Measurements from ENCODE around the gene KHNYN.

The KHNYN gene

DNA sequence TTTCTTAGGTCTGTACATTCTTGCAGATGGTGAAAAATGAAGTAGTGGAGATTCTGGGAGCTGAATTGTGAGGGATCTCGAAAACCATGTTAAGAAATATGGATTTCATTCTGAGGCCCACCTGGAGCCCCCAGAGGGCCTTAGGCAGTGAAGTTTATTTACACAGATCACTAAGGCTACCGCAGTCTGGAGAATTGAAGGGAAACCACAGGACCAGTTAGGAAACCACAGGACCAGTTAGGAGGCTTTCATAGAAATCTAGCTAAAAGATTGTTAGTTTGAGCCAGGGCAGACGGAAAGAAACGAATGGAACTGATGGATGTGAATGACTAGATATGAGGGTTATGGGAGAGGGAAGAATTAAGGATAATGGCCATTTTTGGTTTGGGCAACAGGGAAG, 7.5 kb upstream of the KHNYN start:
- FAIRE-seq: no peak

GRCh38 chr14:24422694-24423601, 6.8 kb upstream of the KHNYN start:
- DNase-seq (ENCODE audit: low spot score) (no peak), FAIRE-seq (no peak)

More for the DNA sequence above, 7.5 kb upstream of the KHNYN start:
- no peak for DNase-seq (ENCODE audit: low spot score)

DNA sequence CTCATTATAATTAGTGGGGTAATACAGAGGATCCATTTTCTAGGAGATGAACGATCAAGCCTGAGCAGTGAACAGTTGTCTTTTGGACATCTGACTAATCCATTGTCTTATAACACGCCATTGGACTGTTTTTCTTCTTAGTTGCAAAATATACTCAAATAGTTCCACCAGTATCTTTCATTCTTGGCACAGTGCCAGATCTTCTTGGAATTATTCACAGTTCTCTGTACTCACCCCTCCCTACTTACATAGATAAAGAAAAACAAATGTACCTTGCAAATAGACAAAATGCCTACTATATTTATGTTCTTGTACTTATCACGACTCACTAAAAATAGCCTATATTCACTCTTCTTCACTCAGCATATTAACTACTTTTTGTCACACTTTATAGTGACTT, 4.0 kb upstream of the KHNYN start:
- DNase-seq (ENCODE audit: low spot score) (no peak), FAIRE-seq (no peak)

DNA sequence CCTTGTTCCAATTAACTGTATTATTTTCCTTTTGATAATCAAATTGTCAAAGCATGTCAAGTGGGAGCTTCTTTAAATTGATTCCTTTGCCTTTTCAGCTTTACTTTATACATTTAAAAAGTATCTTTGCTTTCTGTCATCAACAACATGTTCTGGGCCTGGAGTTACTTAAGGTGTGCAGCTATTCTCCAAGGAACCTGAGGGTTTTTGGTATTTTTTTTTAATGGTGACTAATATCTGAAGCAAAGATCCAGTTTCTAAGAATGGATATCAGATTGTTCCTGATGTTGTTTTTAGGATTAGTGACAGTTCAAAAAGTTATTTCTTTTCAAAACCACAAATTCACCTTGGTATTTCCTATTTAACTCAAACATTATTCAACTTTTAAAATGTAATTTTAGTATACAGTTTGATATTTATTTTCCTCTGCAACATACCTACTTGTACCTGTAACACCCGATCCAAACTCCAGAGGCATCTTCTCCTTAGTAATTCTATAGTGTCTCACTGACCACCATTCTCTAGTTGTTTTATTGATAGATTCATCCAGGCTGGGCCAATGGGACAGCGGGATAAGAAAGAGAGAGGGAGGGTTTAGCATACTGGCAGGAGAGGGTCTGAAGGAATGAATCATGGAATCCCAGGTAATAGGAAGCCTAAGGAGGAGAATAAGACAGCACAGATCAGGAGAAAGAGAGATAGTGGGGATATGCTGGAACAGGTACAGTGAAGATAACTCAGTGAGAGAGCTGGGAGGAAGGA, 3.4 kb upstream of the KHNYN start:
- FAIRE-seq (no peak), DNase-seq (ENCODE audit: low spot score) (no peak)

GRCh38 chr14:24426912-24427536, 2.7 kb upstream of the KHNYN start:
- DNase-seq (ENCODE audit: low spot score): no peak
- no peak for FAIRE-seq

- no peak for FAIRE-seq
- DNase-seq (ENCODE audit: low spot score): no peak
These were observed 1.9 kb upstream of the KHNYN start for GRCh38 chr14:24427537-24428508.

GRCh38 chr14:24428628-24429394, 943 bp upstream of the KHNYN start:
- no peak for DNase-seq (ENCODE audit: low spot score)
- FAIRE-seq: no peak

GRCh38 chr14:24430143-24430681, 458 bp downstream of the KHNYN start:
- no peak for FAIRE-seq
- peak; percentile 92 for DNase-seq (ENCODE audit: low spot score)

DNA sequence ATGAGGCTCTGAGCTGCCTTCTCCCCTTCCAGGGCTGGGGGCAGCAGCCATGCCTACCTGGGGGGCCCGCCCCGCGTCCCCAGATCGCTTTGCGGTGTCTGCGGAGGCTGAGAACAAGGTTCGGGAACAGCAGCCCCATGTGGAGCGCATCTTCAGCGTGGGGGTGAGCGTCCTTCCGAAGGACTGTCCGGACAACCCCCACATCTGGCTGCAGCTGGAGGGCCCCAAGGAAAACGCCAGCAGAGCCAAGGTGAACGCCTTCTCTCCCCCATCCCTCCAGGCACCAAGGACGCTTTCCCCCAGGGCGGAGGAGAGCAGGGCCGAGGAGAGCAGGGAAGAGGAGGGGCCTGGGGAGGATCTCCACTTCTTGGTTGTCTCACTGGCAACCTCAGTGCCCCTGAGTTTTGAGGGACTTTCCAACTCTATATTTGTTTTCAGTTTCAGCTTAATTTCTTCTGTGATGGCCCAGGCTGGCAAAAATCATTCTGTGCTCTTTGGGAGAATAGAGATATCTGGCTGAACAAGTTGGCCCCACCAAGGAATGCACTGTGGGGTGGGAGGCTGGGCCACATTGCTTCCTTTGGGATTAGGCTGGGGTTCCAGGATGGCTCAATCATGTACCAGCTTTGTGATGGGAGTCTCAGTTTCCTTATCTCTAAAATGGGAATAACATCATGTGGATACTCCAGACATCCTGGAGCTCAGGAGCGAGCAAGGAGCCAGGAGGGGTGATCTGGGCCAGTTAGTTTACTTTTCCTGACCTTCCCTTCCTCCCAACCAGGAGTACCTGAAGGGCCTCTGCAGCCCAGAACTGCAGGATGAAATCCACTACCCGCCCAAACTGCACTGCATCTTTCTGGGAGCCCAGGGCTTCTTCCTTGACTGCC, 1.2 kb downstream of the KHNYN start:
- FAIRE-seq (no peak), DNase-seq (ENCODE audit: low spot score) (peak; percentile 36)

- FAIRE-seq: no peak
- DNase-seq (ENCODE audit: low spot score): peak; percentile 86
These were observed 2.0 kb downstream of the KHNYN start for GRCh38 chr14:24431569-24432258.

DNA sequence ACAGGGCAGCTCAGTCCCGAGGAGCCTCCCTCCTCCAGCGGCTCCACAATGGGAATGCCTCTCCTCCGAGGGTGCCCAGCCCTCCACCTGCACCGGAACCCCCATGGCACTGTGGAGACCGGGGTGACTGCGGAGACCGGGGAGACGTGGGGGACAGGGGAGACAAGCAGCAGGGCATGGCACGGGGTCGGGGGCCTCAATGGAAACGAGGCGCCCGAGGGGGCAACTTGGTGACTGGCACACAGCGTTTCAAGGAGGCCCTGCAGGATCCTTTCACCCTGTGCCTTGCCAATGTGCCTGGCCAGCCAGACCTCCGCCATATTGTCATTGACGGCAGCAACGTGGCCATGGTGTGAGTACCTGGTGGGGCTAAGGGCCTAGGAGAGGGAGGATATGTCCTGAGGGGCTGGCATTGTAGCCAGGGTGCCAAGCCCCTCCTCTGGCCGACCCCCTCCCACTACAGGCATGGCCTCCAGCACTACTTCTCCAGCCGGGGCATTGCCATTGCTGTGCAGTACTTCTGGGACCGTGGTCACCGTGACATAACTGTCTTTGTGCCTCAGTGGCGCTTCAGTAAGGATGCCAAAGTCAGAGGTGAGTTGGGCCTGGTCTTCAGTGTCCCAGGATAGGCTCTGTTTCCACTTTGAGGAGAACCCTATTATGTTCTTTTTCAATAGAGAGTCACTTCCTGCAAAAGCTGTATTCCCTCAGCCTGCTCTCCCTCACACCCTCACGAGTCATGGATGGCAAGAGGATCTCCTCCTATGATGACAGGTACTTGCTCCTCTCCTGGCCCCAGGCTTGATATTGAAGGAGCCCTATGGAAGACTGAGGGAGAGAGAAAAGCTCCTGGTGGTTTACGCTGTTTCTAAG, 2.7 kb downstream of the KHNYN start:
- DNase-seq (ENCODE audit: low spot score): no peak
- FAIRE-seq: no peak

DNA sequence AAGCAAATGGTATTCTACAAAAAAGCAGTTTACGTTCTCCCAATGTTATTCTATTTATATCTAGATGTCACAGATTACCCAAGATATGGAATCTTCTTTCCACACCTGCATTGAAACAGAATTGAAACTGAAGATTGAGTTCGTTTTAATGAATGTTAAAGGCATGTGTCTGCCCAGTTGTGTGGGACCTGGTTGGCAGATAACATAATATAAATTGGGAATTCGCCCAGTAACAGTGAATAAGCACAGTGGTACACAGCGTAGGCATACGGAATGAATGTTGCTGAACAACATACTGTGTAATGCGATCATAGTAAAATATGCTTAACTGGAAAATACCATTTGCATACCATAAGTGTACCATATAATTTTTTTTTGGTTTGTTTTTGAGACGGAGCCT, 4.3 kb downstream of the KHNYN start:
- FAIRE-seq (no peak), DNase-seq (ENCODE audit: low spot score) (no peak)

DNA sequence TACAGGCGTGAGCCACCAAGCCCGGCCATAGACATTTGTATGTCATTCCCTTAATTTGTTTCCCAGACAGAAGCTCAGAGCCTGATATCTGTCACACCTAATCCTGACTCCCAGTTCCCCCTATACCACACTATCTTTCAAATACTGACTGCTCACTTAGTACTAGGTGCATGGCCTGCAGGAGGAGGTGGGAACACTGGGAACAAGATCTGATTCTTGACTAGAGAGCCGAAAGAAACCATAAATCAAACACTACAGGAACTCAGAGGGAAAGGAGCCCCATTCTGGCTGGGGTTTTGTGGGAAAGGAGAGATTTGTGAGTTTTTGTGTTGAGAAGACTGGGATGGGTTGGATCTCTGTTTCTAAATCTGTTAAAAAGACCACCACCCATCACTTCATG, 4.9 kb downstream of the KHNYN start:
- FAIRE-seq (no peak), DNase-seq (ENCODE audit: low spot score) (no peak)

DNA sequence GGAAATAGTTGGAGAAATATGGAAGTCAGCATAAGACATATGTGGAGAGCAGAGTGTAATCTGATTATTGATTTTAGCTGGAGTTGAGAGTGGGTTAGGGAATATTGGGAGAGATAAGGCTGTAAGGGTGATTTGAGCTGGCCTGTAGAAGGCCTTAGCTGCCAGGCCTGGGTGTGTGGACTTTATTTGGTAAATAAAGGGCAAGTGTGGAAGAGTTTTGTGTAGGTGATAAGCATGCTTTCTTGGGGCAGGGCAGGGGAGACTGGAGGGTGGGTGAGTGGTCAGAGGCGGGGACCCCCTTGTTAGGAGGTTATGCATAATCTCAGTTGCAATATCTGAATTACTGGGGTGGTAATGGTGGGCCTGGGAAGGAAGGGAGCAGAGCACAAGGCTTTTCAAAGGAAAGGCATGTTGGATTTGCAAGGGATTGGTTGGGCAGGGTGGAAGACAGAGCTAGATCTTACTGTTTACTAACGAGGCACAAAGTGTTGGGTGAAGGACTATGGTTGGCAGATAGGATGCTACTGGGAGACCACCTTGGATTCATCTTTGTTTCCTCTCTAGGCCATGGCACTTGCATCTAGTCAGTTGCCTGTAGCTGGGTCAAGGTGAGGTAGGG, 5.5 kb downstream of the KHNYN start:
- FAIRE-seq (no peak), DNase-seq (ENCODE audit: low spot score) (no peak)

GRCh38 chr14:24435998-24436354, 6.2 kb downstream of the KHNYN start:
- FAIRE-seq: no peak
- no peak for DNase-seq (ENCODE audit: low spot score)

DNA sequence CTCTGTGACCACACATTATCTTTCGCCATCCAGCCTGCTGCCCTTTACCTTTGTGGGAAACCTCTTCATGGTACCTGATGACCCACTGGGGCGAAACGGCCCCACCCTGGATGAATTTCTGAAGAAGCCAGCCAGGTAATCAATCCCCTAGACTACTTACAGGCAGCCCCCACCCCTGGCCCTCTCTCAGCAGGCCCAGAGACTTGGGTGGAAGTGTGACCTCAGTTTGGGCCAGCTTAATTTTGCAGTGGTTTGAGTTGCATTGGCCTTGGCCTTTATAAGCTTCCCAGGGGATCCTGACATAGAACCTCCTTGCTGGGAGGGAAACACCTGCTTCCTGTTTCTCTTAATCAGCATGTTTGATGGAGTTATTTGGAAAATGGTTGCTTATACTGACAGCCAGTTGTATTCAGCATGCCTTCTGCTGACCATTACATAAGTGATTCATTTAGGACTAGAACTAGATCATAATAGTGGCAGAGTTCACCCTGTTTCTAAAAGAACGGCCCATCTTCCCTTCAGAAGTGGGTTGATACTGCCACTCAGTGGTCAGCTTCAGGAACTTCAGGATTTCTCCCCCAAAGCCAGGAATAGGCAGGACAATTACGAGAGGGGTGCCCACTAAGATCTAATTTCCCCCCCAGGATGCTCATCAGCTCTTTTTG, 6.7 kb downstream of the KHNYN start:
- DNase-seq (ENCODE audit: low spot score) (peak; percentile 69), FAIRE-seq (no peak)

Measured in urothelium cell line (cell line).